AG04450 (cell line): ENCODE measurements around the gene WDR86. TPM values are rescaled to one million over a fixed set of nuclear protein-coding genes. Genes with fewer than 3 reads are reported as not detected.

Source experiments
- CTCF ChIA-PET: fragments of 300-600, 350-600 bp; formaldehyde crosslinking; extraction: SDS; loops from one replicate; lab custom pipeline; 2022; ENCODE audit warnings: antibody characterized with exemption, inconsistent platforms; lab: Charles Lee
- POLR2A ChIA-PET: fragments of 350-600 bp; formaldehyde crosslinking; extraction: SDS; loops from one replicate; lab custom pipeline; 2021; ENCODE audit warnings: antibody characterized with exemption, inconsistent platforms; lab: Yijun Ruan, JAX
- DNase-seq: peaks from one replicate; pipeline ENCODE4 v3.0.0-alpha.2; 2011; ENCODE audit warnings: low read depth, low spot score
- H3K27ac ChIP-seq: one replicate; pipeline ENCODE4 v1.5.1; 2012; ENCODE audit warnings: low read depth, low read length, control low read depth
- H3K27me3 ChIP-seq: one replicate; pipeline ENCODE4 v1.6.0; 2012; ENCODE audit warnings: low read length; ENCODE audit not compliant: control insufficient read depth, insufficient read depth
- H3K4me3 ChIP-seq: 2 replicates; pipeline ENCODE4 v1.5.1; 2011; ENCODE audit warnings: mild to moderate bottlenecking, low read depth, low read length, control low read depth
- H3K9me3 ChIP-seq: 2 replicates; pipeline ENCODE4 v1.5.1; 2012; ENCODE audit warnings: low read length; ENCODE audit not compliant: control insufficient read depth, insufficient read depth
- polyA plus RNA-seq: library from polyadenylated mRNA; depleted of rRNA; stranded (reverse); fragments of >200 nt; gene quantifications from 2 replicates; pipeline ENCODE4 v1.2.3, GENCODE V29; 2011
- TF ChIP-seq, protein P1 (sequence below): IDR thresholded peaks from 2 replicates; pipeline ENCODE4 v1.5.1; 2011; ENCODE audit warnings: low read depth, low read length, control low read depth, inconsistent platforms

Gene WDR86
- polyA plus RNA-seq, 1 experiment: 0.15 TPM

GRCh38 chr7:151430391-151431205 is 20.8 kb upstream of the WDR86 start:
- TF ChIP-seq, protein P1, sequence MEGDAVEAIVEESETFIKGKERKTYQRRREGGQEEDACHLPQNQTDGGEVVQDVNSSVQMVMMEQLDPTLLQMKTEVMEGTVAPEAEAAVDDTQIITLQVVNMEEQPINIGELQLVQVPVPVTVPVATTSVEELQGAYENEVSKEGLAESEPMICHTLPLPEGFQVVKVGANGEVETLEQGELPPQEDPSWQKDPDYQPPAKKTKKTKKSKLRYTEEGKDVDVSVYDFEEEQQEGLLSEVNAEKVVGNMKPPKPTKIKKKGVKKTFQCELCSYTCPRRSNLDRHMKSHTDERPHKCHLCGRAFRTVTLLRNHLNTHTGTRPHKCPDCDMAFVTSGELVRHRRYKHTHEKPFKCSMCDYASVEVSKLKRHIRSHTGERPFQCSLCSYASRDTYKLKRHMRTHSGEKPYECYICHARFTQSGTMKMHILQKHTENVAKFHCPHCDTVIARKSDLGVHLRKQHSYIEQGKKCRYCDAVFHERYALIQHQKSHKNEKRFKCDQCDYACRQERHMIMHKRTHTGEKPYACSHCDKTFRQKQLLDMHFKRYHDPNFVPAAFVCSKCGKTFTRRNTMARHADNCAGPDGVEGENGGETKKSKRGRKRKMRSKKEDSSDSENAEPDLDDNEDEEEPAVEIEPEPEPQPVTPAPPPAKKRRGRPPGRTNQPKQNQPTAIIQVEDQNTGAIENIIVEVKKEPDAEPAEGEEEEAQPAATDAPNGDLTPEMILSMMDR: no peak
- H3K27me3 ChIP-seq: peaks cover 3% of the 10 kb centered on the region
- no peak overlapping the region for H3K4me3 ChIP-seq
- H3K9me3 ChIP-seq: peaks cover 6% of the 10 kb centered on the region; the same call in 1 of the 2 replicates
- ChIA-PET POLR2A (no interaction called here), CTCF (interaction anchor here (1.1 kb wide), 1 partner anchor 17 kb away, joined by 4 read pairs; no protein-coding TSS in a partner anchor)
- H3K27ac ChIP-seq: no peak overlapping the region
- DNase-seq: no peak

- CTCF ChIA-PET: interaction anchor here (1.1 kb wide), 1 partner anchor 18 kb away, joined by 4 read pairs; no protein-coding TSS in a partner anchor
- POLR2A ChIA-PET: no interaction called here
- Histone ChIP-seq H3K27ac (no peak overlapping the region), H3K9me3 (peaks cover 6% of the 10 kb centered on the region; the same call in 1 of the 2 replicates), H3K27me3 (peaks cover 3% of the 10 kb centered on the region), H3K4me3 (no peak overlapping the region)
- no peak for DNase-seq
- TF ChIP-seq, protein P1: no peak
These were observed 19.9 kb upstream of the WDR86 start for GRCh38 chr7:151429560-151430331.

- Histone ChIP-seq H3K27me3 (peaks cover 3% of the 10 kb centered on the region), H3K27ac (peak overlapping the region; percentile 61), H3K9me3 (peaks cover 6% of the 10 kb centered on the region; the same call in 1 of the 2 replicates), H3K4me3 (no peak overlapping the region)
- ChIA-PET POLR2A (no interaction called here), CTCF (no interaction called here)
- TF ChIP-seq, protein P1: no peak
- no peak for DNase-seq
These were observed 19.4 kb upstream of the WDR86 start for GRCh38 chr7:151429237-151429559.

DNA sequence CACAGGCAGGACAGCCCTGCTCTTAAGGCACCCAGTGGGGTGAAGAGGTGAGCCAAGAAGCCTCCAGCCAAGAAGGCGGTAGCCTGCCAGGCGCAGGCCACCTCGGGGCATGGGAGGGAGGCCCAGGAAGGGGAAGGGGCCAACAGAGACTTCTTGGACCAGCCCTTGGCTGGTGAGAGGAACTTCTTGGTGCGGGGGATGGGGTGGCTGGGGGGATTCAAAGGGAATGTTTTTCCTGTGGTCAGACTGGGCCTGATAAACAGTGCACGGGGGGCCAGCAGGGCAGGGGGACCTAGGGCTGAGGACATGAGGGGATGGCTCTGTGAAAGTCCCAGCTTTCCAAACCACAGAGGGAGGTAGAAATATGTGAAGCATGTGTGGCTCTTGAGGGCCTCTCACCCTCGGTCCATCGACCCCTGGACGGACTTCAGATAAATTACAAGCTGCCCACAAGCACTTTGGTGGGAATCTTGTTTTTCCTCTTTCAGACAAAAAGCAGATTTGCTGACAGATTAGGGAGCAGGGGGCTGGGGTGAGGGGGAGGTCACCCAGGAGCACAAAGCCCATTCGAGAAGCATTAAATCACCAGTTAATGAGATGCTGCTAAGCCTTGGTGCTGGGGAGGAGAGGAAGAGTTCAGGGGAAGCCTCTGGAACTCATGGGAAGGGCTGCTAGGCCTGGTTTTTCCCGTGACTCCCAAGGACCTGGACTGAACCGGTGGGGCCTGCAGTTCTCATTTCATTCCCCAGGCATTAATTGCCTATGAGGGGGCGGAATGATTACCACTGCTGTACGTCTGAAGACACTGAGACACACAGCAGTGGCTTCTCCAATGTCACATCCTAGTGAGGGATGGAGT is 18.8 kb upstream of the WDR86 start:
- TF ChIP-seq, protein P1: no peak
- Histone ChIP-seq H3K9me3 (peaks cover 6% of the 10 kb centered on the region; the same call in 1 of the 2 replicates), H3K27me3 (peaks cover 1% of the 10 kb centered on the region), H3K27ac (peak overlapping the region; percentile 61), H3K4me3 (no peak overlapping the region)
- DNase-seq: no peak
- POLR2A ChIA-PET: interaction anchor here (0.6 kb wide), 1 partner anchor 117 kb away, joined by 6 read pairs; no protein-coding TSS in a partner anchor
- CTCF ChIA-PET: interaction anchor here (0.6 kb wide), 1 partner anchor 330 kb away, joined by 3 read pairs; no protein-coding TSS in a partner anchor
